Measurements from ENCODE around the gene KRT34.

DNA sequence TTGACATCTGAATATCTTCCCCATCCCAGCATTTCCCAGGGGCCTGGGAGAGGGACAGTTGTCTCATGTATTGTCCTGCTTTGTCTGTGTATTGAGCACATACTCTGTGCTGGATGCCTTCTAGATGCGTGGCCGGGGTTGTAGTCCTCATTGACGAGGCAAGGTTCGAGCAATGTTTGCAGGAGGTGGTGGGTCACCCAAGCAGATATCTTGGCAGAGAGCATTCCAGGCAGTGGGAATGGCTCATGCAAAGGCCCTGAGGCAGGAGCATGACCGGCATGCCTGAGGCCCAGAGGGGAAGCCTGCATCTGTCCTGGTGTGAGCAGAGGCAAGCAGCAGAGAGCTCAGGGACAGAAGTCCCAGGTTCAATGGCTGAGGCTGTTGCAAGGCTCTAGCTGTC is 49.0 kb downstream of the KRT34 start:
- TF ChIP-seq EZH2 (IDR thresholded peaks at IDR 0.05; ENCODE audit: insufficient read depth, poor library complexity, severe bottlenecking), result no peak
- TF ChIP-seq EZH2phosphoT487 (IDR thresholded peaks at IDR 0.05; ENCODE audit: insufficient read depth, low read depth), result no peak

Data from GM23248 (cell line).